ENCODE results near the gene VPS35L.

Gene VPS35L

DNA sequence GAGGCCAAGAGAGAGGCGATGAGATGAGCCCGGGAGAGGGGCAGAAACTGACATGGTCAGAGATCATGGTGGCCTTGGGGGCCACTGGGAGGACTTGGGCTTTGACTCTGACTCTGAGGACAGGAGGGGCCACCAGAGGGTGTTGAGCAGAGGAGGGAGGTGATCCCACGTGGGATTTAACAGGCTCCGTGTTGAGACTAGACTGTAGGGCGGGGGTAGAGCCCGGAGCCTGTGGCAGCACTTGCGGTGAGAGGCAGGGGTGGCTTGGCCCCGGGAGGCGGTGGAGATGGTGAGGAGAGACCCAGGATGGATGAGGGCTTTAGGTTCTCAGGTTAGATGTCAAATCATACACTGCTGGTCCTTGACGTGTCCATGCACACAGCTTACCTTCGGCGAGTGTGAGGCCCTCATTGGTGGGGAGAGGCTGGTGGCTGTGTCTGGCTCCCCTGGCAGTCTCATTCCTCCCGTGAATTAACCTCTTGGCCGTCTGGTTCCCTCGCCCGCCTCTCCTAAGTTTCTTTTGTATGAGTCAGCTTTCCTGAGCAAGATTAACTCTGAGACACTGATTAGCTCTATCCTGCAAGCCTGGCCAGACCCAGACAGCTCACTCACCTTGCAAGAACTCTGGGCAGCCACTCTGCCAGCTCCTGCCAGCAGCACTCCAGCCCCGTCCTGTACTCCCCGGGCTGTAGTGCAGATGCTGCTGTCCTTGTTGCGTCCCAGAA lies 39.7 kb downstream of the VPS35L start:
- DNase-seq (ENCODE audit: low read depth): no peak

DNA sequence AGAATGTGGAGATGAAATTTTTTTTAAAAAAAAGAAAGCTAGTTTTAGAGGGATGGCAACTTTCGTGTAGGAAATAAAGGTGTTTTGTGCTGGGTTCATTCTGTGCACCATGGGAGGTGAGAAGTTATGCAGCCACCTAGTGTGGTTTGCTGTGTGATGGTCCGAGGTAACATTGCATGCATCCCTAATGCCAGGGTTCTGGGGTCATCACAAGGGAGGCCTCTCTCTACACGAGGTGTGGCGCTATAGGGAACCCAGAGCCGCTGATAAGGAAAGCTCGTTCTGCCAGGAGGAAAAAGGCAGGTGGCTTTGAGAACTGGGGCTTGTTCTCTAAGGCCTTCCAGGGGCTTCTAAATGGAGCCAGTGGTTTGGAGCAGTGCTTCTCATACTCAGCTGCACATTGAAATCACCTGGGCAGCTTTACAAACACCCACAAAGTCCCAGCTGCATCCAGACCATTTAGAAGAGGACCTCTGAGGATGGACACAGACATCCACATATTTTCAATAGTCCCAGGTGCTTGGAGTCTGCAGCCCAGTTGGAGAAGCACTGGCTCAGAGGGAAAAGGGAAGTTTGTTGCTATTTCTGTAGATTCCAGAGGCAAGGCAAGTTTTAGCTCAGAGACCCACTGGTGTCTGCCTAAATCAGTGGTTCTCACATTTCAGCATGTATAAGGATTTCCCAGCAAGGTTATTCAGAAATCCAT lies 43.5 kb downstream of the VPS35L start:
- no peak for DNase-seq (ENCODE audit: low read depth)

- DNase-seq (ENCODE audit: low read depth): no peak
Observed at GRCh38 chr16:19599968-19600716, 44.6 kb downstream of the VPS35L start.

DNA sequence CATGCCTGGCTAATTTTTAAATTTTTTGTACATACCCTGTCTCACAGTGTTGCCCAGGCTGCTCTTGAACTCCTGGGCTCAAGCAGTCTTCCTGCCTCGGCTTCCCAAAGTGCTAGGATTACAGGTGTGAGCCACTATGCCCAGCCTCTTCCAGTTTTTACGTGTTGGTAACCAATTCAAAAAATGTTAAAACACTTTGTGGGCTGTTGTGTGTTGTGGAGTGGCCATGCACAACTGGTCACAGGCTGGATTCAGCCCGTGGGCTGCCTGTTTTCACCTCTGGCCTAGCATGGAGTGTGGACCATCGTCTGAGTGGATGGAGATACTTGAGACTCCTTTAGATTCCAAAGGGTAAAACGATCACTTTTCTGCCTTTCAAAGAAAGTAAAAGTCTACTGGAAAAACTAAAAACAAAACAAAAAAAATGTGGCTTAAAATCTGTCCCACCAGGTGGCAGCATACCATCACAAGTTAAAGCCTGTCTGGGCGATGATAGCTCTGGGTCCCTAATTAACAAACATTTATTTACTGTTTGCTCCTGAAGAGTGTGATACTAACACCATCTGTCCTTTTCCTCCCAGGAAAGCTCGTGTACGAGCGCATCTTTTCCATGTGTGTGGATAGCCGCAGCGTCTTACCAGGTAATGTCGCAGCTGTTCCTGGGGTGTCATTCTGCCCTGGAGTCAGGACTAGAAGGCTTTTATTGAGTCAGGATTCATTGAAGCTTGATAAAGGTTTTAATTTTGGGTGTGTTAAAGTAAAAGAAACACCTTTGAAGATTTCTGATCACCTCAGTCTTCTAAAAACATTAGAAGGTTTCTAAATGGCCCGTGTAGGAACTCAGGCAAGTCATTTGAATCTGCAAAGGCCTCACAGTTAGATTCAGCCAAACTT lies 45.8 kb downstream of the VPS35L start:
- no peak for DNase-seq (ENCODE audit: low read depth)

DNA sequence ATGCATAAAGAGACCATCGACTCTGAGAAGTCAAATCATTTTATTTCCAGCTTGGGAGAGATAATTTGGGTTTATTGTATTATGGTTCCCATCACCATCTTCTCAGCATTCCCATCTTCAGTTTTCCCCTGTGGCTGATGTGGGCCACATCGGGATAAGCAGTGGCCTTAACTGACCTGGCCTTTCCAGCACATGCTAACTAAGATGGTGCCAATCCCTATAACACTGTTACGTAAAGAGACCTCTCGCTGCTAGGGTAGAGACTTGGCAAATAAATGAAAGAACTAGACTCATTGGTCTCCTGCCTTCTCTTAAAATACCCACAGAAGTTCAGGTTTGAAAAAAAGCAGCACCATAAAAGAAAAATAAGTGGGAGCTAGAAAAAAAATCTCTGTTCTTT lies 49.4 kb downstream of the VPS35L start:
- no peak for DNase-seq (ENCODE audit: low read depth)

GRCh38 chr16:19605701-19606100 lies 50.2 kb downstream of the VPS35L start:
- DNase-seq (ENCODE audit: low read depth): no peak

- no peak for DNase-seq (ENCODE audit: low read depth)
Observed at GRCh38 chr16:19607616-19608280, 52.2 kb downstream of the VPS35L start.

GRCh38 chr16:19609359-19609758 lies 53.9 kb downstream of the VPS35L start:
- no peak for DNase-seq (ENCODE audit: low read depth)

- DNase-seq (ENCODE audit: low read depth): no peak
Observed at GRCh38 chr16:19610200-19610599, 54.7 kb downstream of the VPS35L start.

DNA sequence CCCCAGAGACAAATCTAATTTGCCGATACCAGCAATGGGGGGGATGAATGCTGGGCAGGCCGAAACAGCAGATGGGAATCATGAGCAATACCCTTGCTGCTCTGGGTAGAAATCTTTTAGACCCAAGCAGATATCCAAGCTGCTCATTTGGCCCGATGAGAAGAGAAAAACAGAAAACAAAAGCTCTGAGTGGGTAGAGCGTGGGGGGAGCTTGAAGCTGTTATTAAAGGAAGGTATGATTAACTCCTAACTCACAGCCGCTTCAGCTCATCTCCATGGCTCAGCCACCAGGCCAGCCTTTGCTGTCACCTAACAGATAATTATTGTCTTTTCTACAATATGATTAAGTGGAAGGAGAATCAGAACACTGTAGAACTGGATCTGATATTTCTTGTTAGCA lies 58.3 kb downstream of the VPS35L start:
- no peak for DNase-seq (ENCODE audit: low read depth)

GRCh38 chr16:19616241-19616640 lies 60.7 kb downstream of the VPS35L start:
- no peak for DNase-seq (ENCODE audit: low read depth)

DNA sequence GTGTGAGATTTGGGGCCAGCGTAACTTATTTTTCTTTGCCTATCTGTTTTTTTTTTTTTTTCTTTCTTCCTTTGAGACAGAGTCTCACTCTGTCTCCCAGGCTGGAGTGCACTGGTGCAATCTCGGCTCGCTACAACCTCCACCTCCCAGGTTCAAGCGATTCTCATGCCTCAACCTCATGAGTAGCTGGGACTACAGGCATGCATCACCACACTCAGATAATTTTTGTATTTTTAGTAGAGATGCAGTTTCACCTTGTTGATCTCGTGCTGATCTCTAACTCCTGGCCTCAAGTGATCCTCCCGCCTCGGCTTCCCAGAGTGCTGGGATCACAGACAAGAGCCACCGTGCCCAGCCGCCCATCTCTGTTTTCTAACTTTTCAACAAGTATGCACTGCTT lies 63.4 kb downstream of the VPS35L start:
- DNase-seq (ENCODE audit: low read depth): no peak

GRCh38 chr16:19621445-19621844 lies 65.9 kb downstream of the VPS35L start:
- DNase-seq (ENCODE audit: low read depth): no peak

DNA sequence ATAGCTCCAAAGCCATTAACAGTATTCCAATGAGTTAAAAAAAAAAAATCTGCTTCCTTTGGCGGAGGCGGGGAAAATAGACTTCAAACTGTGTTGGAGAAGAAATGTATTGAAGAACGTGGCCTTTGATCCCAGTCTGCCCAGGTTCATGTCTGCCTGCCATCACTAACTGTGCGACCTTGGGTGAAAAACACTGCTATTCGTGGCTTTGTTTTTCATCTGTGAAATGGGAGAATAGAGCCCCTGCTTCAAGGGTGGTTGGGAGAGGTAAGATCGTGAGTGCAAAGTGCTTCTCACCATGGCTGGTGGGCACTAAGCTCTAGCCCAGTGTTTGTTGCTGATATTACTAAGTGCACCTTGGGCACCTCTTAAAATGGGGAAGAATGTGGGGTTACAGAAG lies 69.5 kb downstream of the VPS35L start:
- no peak for DNase-seq (ENCODE audit: low read depth)

GRCh38 chr16:19636436-19637267 lies 81.1 kb downstream of the VPS35L start:
- no peak for DNase-seq (ENCODE audit: low read depth)

- no peak for DNase-seq (ENCODE audit: low read depth)
Observed at GRCh38 chr16:19639986-19640421, 84.5 kb downstream of the VPS35L start.

- DNase-seq (ENCODE audit: low read depth): no peak
Observed at GRCh38 chr16:19642501-19642900, 87.0 kb downstream of the VPS35L start.

GRCh38 chr16:19644877-19645276 lies 89.4 kb downstream of the VPS35L start:
- DNase-seq (ENCODE audit: low read depth): no peak

DNA sequence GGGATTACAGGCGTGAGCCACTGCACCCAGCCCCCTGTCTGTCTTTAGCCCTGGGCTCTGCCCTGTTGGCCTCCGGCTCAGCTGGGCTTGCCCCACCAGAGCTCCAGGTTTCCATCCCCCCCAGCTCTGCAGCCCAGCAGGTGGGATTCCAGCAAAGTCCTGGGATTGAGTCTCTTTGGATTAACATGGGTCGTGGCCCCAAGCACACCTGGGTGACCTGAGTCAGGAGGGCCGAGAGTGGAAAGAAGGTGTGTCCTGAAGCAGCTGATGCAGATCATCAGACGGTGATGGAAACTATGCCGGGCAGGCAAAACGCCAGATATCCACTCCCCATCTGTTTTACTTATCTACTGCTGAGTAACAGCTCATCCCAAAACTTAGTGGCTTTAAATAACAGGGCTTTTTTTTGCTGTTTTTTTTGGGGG lies 90.1 kb downstream of the VPS35L start:
- DNase-seq (ENCODE audit: low read depth): no peak

- DNase-seq (ENCODE audit: low read depth): no peak
Observed at GRCh38 chr16:19649980-19650379, 94.5 kb downstream of the VPS35L start.

Measured in stimulated activated CD8-positive, alpha-beta memory T cell treated with anti-CD3 and anti-CD28 coated beads, Interleukin-12 subunit alpha, Interleukin-12 subunit beta, amount 100 ng/mL, for 1 hour (primary cell).